ENCODE measurements around the gene EMC1. TPM values are rescaled to one million over a fixed set of nuclear protein-coding genes. Genes with fewer than 3 reads are reported as not detected.
"Not testable (repeated sequence)": the region's sequence is repeated elsewhere in the genome, so short reads cannot be mapped to it uniquely, and the experiment has no call there.

Gene EMC1
- total RNA-seq, 3 donors from 2014 or later, result 74.8 to 79.6 (median 77.0) TPM

DNA sequence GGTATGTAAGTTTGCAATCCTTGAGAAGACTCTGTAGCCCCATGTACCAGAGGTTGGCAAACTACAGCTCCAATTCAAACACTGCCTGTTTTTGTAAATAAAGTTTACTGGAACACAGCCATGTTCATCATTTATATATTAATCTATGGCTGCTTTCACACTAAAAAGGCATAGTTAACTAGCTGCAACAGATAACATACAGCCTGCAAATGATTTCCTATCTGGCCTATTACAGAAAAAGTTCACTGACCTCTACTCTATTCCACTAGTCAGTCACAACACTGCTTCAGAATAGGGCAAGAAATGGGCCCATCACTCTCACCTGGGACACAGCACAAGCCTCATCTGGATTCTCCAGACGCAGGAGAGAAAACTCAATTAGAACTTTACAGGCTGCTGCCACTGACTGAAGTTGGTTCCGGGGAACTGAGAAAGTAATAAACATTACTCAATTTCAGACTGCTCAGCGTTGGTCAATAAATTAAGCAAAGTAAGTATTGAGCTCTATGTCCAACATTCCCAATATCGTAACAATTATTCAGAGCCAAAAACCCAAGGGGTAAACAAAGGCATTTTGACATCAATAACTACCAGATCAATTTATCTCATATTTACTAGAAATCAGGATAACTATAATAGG, 51.9 kb downstream of the EMC1 start:
- no peaks in the 10 kb centered on the region for H3K9me3 Mint-ChIP-seq
- DNase-seq, result no peak
- peaks cover 23% of the 10 kb centered on the region for H3K4me1 Mint-ChIP-seq (ENCODE audit: low read depth)
- peaks cover 32% of the 10 kb centered on the region for H3K36me3 Mint-ChIP-seq (ENCODE audit: insufficient read depth)
- H3K4me3 Mint-ChIP-seq, result no peak overlapping the region
- H3K27me3 Mint-ChIP-seq (ENCODE audit: low read depth), result no peaks in the 10 kb centered on the region
- ATAC-seq, result no peak

DNA sequence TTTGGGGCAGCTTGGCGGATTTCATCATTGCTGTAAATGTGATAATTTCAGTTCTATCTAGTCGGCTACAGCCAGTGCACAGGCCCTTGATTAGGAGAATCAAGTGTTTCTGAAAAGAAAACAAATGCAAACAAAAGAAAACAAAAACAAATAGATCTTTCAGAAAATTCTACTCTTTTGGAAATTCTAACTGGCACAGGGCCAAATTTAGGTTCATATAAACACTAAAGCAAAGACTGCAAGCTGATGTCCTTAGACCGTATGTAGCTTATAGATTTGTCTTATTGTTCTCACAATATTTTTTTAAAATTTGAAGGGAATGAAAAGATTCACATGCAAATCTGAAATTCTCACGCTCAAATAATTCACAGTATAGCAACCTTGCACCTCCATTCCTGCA, 52.5 kb downstream of the EMC1 start:
- H3K4me3 Mint-ChIP-seq, result no peak overlapping the region
- H3K36me3 Mint-ChIP-seq (ENCODE audit: insufficient read depth), result peaks cover 36% of the 10 kb centered on the region
- DNase-seq (no peak), ATAC-seq (no peak)
- no peaks in the 10 kb centered on the region for H3K27me3 Mint-ChIP-seq (ENCODE audit: low read depth)
- no peaks in the 10 kb centered on the region for H3K9me3 Mint-ChIP-seq
- H3K4me1 Mint-ChIP-seq (ENCODE audit: low read depth), result peaks cover 20% of the 10 kb centered on the region

DNA sequence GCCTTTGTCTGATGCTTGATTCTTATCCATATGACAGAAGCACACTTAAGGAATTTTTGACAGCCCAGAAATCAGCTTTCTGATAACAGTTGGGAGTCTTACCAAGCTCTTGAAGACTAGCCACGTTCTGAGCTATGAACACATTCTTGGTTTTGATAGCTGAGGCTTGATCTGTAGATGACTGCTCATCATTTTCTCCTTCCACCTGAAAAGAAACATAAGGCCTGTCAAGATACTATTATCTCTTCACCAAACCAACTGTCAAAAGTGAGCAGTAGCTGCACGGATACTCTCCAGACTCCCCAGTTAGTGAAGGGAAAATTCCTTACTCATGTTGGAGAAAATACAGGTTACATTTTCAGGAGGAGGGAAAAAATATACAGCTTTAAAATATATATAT, 53.5 kb downstream of the EMC1 start:
- Mint-ChIP-seq H3K4me3 (no peak overlapping the region), H3K9me3 (no peaks in the 10 kb centered on the region), H3K4me1 (ENCODE audit: low read depth) (peaks cover 12% of the 10 kb centered on the region), H3K27me3 (ENCODE audit: low read depth) (no peaks in the 10 kb centered on the region), H3K36me3 (ENCODE audit: insufficient read depth) (peaks cover 45% of the 10 kb centered on the region)
- DNase-seq (no peak), ATAC-seq (no peak)

DNA sequence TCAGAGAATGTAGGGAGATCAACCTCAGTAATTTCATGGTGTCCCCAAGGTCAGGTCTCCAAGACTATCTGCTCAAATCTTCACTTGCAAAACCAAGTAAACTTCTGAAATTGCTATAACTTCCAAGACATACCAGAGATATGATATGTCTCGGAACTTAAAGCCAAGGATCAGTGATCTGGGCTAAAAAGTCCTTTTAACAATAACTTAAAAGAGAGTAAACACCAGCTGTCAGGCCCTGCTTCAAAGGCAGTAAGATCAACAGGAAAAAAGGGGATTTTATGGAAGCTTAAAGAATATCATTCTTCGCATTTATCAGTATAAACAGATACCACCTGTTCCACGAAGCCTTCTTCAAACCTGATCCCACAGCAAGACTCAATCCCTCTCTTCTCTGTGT, 55.0 kb downstream of the EMC1 start:
- no peaks in the 10 kb centered on the region for H3K9me3 Mint-ChIP-seq
- DNase-seq, result no peak
- H3K4me1 Mint-ChIP-seq (ENCODE audit: low read depth), result no peaks in the 10 kb centered on the region
- ATAC-seq, result no peak
- H3K36me3 Mint-ChIP-seq (ENCODE audit: insufficient read depth), result peaks cover 61% of the 10 kb centered on the region
- H3K4me3 Mint-ChIP-seq, result no peak overlapping the region
- no peaks in the 10 kb centered on the region for H3K27me3 Mint-ChIP-seq (ENCODE audit: low read depth)

DNA sequence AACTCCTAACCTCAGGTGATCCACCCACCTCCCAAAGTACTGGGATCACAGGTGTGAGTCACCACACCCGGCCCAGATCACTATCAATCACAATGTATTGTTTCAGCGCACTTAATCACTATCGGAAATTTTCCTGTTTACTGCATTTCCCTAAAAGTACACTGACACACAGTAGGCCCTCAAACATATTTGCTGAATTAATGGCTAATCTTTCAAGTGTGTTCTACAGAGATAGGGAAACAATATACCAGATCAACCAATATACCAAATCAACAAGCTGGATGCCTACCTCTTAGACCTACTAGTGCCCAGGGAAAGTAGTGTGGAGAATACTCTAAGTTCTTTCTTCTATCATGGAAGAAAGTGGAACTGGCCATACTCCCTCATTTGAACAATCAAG, 58.3 kb downstream of the EMC1 start:
- DNase-seq (no peak), ATAC-seq (no peak)
- Mint-ChIP-seq H3K27me3 (ENCODE audit: low read depth) (no peaks in the 10 kb centered on the region), H3K4me3 (no peak overlapping the region), H3K36me3 (ENCODE audit: insufficient read depth) (peaks cover 62% of the 10 kb centered on the region), H3K4me1 (ENCODE audit: low read depth) (peaks cover 2% of the 10 kb centered on the region), H3K9me3 (no peaks in the 10 kb centered on the region)

DNA sequence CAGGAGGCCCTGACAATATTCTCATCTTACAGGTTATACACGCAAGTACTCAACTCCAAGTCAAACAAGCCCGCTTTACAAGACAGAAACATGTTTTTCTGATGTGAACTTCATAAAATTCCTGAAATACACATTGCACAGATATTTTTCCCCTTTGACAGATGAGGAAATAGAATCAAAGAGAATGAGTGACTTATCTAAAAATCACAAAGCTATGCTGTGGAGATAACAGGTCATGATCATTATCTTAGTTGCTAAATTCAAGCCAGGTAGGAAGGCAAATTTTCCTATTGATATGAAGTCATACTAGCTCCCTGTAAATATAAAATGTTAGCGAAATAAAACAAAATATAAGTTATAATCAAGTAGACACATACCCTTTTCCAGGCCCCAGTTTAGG, 59.5 kb downstream of the EMC1 start:
- H3K4me3 Mint-ChIP-seq, result no peak overlapping the region
- peaks cover 2% of the 10 kb centered on the region for H3K4me1 Mint-ChIP-seq (ENCODE audit: low read depth)
- no peaks in the 10 kb centered on the region for H3K9me3 Mint-ChIP-seq
- ATAC-seq (no peak), DNase-seq (no peak)
- H3K36me3 Mint-ChIP-seq (ENCODE audit: insufficient read depth), result peaks cover 56% of the 10 kb centered on the region
- H3K27me3 Mint-ChIP-seq (ENCODE audit: low read depth), result no peaks in the 10 kb centered on the region

DNA sequence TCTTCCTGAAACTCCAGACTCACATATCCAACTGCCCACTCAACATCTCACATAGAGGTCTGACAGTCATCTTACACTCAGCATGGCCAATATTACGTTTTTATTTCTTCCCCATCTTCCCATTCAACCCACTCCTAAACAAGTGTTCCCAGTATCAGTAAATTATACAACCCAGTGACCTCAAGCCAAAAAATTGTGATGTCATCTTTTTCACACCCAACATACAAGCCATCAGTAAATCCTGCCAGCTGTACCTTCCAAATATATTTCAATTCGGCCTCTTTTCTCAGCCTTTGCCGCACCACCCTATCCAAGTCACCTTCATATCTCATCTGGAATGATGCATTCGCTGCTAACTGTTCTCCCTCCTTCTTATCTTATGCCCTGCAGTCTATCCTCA, 60.9 kb downstream of the EMC1 start:
- H3K27me3 Mint-ChIP-seq (ENCODE audit: low read depth), result no peaks in the 10 kb centered on the region
- peaks cover 13% of the 10 kb centered on the region for H3K4me1 Mint-ChIP-seq (ENCODE audit: low read depth)
- no peak overlapping the region for H3K4me3 Mint-ChIP-seq
- no peak for DNase-seq
- H3K9me3 Mint-ChIP-seq, result no peaks in the 10 kb centered on the region
- no peak for ATAC-seq
- H3K36me3 Mint-ChIP-seq (ENCODE audit: insufficient read depth), result peaks cover 57% of the 10 kb centered on the region

DNA sequence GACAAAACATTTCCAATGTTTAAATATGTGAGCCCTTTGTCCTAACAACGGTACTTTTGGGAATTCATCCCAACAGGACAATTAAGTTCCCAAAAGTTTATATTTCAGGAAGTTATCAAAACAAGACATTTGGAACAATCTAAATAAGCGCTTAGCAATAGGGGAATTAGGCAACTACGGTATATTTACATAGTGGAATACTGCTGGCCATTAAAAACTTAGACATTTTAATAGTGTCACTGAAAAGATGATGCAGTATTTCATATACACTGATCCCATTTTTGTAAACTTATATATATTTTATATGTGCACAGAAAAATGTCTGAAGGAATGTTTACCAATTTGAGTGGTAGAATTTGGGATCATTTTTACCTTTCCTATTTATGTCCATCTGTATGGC, 62.1 kb downstream of the EMC1 start:
- Mint-ChIP-seq H3K4me1 (ENCODE audit: low read depth) (peaks cover 13% of the 10 kb centered on the region), H3K9me3 (no peaks in the 10 kb centered on the region), H3K36me3 (ENCODE audit: insufficient read depth) (peaks cover 63% of the 10 kb centered on the region), H3K4me3 (no peak overlapping the region), H3K27me3 (ENCODE audit: low read depth) (no peaks in the 10 kb centered on the region)
- DNase-seq, result no peak
- ATAC-seq, result no peak

DNA sequence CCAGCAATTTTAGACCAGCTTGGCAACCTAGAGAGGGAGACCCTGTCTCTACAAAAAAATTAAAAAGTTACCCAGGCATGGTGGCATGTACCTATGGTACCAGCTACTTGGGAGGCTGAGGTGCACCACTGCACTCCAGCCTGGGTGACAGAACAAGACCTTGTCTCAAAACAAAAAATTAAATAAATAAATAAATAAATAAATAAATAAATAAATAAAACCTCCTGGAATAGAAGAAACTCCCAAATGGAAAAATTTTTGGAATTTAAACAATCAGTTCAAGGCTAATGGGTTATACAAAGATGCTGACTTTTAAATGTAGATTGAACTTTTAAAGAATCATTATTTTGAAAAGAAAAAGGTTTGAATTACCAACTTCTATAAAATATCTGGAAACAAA, 63.5 kb downstream of the EMC1 start:
- H3K4me3 Mint-ChIP-seq, result no peak overlapping the region
- DNase-seq, result no peak
- H3K36me3 Mint-ChIP-seq (ENCODE audit: insufficient read depth), result peaks cover 59% of the 10 kb centered on the region
- no peaks in the 10 kb centered on the region for H3K27me3 Mint-ChIP-seq (ENCODE audit: low read depth)
- no peak for ATAC-seq
- no peaks in the 10 kb centered on the region for H3K9me3 Mint-ChIP-seq
- peaks cover 13% of the 10 kb centered on the region for H3K4me1 Mint-ChIP-seq (ENCODE audit: low read depth)

DNA sequence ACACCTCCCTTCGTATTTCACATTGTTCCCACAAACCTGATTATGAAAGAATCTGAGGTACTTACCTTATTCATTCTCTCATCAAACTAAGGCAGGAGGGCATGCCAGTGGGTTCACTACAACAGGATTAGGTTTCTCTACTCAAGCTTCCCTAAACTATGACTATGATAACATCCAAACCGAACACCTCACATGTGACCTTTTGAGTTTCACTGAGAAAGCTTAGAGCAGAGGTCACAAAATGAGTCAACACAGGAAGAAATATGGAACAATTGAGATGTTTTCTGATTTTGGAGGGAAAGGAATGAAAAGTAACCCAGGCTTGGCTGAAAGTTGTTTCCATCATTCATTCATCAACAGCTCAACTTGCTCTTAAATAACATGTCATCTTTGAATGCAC, 65.3 kb downstream of the EMC1 start:
- DNase-seq (no peak), ATAC-seq (peak; percentile 86 to 94)
- Mint-ChIP-seq H3K27me3 (ENCODE audit: low read depth) (no peaks in the 10 kb centered on the region), H3K9me3 (no peaks in the 10 kb centered on the region), H3K36me3 (ENCODE audit: insufficient read depth) (peaks cover 59% of the 10 kb centered on the region), H3K4me1 (ENCODE audit: low read depth) (peaks cover 17% of the 10 kb centered on the region), H3K4me3 (no peak overlapping the region)

DNA sequence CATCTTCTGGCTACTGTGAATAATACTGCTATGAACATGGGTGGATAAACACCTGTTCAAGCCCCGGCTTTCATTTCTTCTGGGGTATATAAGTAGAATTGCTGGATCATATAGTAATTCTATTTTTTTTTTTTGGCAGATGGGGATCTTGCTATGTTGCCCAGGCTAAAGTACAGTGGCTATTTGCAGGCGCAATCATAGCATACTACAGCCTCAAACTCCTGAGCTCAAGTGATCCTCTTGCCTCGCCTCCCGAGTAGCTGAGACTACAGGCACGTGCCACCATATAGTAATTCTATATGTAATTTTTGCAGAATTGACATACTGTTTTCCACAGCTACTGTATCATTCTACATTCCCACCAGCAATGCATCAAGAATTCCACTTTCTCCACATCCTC, 69.1 kb downstream of the EMC1 start:
- Mint-ChIP-seq H3K27me3 (ENCODE audit: low read depth) (no peaks in the 10 kb centered on the region), H3K4me3 (no peak overlapping the region), H3K9me3 (no peaks in the 10 kb centered on the region), H3K36me3 (ENCODE audit: insufficient read depth) (peaks cover 61% of the 10 kb centered on the region), H3K4me1 (ENCODE audit: low read depth) (peaks cover 26% of the 10 kb centered on the region)
- no peak for DNase-seq
- ATAC-seq, result no peak

DNA sequence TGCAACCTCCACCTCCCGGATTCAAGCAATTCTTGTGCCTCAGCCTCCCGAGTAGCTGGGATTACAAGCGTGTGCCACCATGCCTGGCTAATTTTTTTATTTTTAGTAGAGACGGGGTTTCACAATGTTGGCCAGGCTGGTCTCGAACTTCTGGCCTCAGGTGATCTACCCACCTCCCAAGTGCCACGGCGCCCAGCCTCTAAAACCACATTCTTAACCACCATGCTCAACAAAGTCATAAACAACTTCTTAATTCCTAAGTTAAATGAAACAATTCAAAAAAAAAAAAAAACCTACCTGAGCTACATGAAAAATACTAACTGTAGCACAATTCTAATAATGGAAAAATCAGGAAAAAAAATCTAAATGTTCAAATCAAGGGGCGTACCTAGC, 71.1 kb downstream of the EMC1 start:
- Mint-ChIP-seq H3K36me3 (ENCODE audit: insufficient read depth) (peaks cover 62% of the 10 kb centered on the region), H3K4me1 (ENCODE audit: low read depth) (peaks cover 14% of the 10 kb centered on the region)
- H3K9me3 Mint-ChIP-seq; DNase-seq; H3K27me3 Mint-ChIP-seq (ENCODE audit: low read depth); H3K4me3 Mint-ChIP-seq; ATAC-seq: not testable (repeated sequence)

DNA sequence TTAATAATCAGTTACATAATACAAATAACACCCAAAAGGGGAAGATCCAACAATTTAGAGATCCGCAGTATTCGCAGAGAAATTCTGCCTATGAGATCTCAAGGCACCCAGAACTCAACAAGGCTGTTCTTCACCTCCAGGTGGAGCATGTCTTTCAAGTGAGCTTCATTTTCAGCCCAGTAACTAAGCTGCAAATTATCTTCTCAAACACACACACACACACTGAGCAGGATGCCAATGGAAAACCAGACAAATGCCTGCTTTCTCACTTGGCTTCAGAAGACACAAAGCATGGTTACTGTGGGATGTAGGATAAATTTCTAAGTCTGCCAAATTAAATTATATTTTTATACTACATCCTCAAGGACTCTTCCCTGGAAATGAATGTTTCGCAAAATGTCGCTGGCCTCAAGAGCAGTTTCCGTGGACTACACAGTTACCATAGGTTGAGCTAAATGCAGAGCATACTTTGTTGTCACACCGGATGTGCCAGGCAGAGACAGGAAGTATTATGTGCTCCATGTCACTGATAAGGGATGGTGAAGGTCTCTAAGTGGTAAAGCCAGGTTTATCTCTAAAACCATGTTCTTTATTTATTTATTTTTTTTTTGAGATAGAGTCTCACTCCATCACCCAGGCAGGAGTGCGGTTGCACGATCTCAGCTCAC, 71.6 kb downstream of the EMC1 start:
- Mint-ChIP-seq H3K9me3 (no peaks in the 10 kb centered on the region), H3K4me3 (no peak overlapping the region), H3K27me3 (ENCODE audit: low read depth) (no peaks in the 10 kb centered on the region), H3K36me3 (ENCODE audit: insufficient read depth) (peaks cover 63% of the 10 kb centered on the region), H3K4me1 (ENCODE audit: low read depth) (peaks cover 14% of the 10 kb centered on the region)
- ATAC-seq (peak; percentile 62 to 67), DNase-seq (no peak)

DNA sequence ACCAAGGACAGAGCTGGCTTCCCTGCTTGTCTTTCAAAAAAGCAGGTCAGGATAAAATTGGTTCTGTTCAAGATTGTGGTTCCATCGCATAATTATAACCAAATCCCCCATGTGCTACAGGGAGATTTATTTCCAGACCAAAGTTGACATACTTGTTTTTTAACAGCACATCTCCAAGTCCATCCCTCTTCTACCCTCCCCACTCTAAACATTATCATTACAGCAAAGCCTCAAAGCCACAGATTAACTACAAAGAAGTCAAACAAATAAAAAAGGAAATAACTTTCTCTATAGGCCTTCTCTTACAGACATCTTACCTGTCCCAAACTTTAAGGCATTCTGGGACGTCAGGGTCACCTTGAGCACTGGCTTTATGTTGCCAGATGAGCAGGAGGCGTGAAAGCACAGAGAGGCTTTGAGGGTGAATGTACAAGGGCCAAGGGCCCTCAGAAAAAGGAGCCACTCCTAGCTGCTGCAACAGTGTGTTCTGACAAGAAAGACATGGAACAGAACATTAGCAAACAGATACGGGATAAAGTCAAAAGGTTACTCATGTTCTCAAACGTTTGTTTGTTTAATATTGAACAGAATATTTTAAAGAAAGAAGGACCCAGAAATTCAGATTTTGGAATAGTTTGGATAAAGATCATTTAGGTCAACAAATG, 72.5 kb downstream of the EMC1 start:
- no peaks in the 10 kb centered on the region for H3K9me3 Mint-ChIP-seq
- no peaks in the 10 kb centered on the region for H3K27me3 Mint-ChIP-seq (ENCODE audit: low read depth)
- no peak overlapping the region for H3K4me3 Mint-ChIP-seq
- ATAC-seq, result no peak
- H3K4me1 Mint-ChIP-seq (ENCODE audit: low read depth), result peaks cover 14% of the 10 kb centered on the region
- peaks cover 60% of the 10 kb centered on the region for H3K36me3 Mint-ChIP-seq (ENCODE audit: insufficient read depth)
- no peak for DNase-seq

DNA sequence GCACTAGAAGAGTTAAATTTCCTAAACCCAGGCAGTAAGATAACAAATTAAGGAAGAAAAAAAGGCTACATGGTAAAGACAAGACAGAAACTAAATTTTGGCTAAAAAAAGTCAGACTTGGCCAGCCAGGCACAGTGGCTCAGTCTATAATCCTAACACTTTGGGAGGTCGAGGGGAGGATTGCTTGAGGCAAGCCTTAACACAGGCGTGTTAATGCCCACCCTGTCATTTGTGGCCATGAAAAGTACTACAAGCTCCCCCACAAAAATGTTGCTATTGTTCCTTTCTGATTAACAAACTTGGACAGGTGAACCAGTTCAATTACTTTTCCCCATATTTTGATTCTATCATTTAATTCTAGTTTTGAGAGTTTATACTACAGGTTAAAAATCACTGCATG, 73.5 kb downstream of the EMC1 start:
- H3K36me3 Mint-ChIP-seq (ENCODE audit: insufficient read depth), result peaks cover 57% of the 10 kb centered on the region
- H3K27me3 Mint-ChIP-seq (ENCODE audit: low read depth), result no peaks in the 10 kb centered on the region
- H3K9me3 Mint-ChIP-seq, result no peaks in the 10 kb centered on the region

More for the DNA sequence above, 73.5 kb downstream of the EMC1 start:
- Mint-ChIP-seq H3K4me3 (no peak overlapping the region), H3K4me1 (ENCODE audit: low read depth) (peaks cover 14% of the 10 kb centered on the region)
- ATAC-seq (no peak), DNase-seq (no peak)

Data from activated T-cell treated with anti-CD3 and anti-CD28 coated beads, Interleukin-2, amount 50 U/mL, for 4 hours (primary cell).